Uterus (tissue), 2 donors: ENCODE data around the gene IRF7.

Experiments used
- POLR2A ChIP-seq, 2 donors: fragments of 450-650 bp; IDR thresholded peaks; one replicate each; pipeline ENCODE4 v1.6.1; 2016; ENCODE audit warnings: antibody characterized with exemption in 2 of 2, mild to moderate bottlenecking in 1 of 2, moderate library complexity in 1 of 2
- TF ChIP-seq, protein P1 (sequence below), 4 experiments: fragments of 200-600 bp in 2 of 4; fragments of 450-650 bp in 2 of 4; sonication (generic) in 2 of 4; IDR thresholded peaks; one replicate each; pipeline ENCODE4 v1.5.1; 2016 to 2019; ENCODE audit warnings: antibody characterized with exemption in 4 of 4, mild to moderate bottlenecking in 2 of 4, moderate library complexity in 1 of 4

DNA sequence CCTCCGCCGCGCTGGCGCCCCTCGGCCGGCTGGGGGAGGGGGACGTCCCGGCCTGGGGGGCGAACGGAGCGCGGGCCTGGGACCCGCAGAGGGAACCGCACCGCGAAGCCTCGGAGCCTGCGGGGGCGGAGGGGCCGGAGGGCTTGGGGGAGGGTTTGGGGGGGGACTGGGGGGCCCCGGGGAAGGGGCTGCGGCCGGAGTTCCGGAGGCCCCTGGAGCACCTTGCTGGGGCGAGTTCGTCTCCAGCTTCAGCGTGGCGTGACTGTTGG is 11.5 kb upstream of the IRF7 start:
- TF ChIP-seq, protein P1, sequence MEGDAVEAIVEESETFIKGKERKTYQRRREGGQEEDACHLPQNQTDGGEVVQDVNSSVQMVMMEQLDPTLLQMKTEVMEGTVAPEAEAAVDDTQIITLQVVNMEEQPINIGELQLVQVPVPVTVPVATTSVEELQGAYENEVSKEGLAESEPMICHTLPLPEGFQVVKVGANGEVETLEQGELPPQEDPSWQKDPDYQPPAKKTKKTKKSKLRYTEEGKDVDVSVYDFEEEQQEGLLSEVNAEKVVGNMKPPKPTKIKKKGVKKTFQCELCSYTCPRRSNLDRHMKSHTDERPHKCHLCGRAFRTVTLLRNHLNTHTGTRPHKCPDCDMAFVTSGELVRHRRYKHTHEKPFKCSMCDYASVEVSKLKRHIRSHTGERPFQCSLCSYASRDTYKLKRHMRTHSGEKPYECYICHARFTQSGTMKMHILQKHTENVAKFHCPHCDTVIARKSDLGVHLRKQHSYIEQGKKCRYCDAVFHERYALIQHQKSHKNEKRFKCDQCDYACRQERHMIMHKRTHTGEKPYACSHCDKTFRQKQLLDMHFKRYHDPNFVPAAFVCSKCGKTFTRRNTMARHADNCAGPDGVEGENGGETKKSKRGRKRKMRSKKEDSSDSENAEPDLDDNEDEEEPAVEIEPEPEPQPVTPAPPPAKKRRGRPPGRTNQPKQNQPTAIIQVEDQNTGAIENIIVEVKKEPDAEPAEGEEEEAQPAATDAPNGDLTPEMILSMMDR (IDR thresholded peaks at IDR 0.05): no peak
- TF ChIP-seq POLR2A (IDR thresholded peaks at IDR 0.05): no peak
